Uterus (tissue), 4 donors: ENCODE measurements around the gene PRKAA1. TPM values are rescaled to one million over a fixed set of nuclear protein-coding genes. Genes with fewer than 3 reads are reported as not detected.
"Not testable (repeated sequence)": the region's sequence is repeated elsewhere in the genome, so short reads cannot be mapped to it uniquely, and the experiment has no call there.

Source experiments
- DNase-seq, 2 donors: peaks; one replicate each; pipeline ENCODE4 v3.0.0-alpha.2; 2019 to 2020
- H3K27ac ChIP-seq, 2 donors: fragments of 200-600 bp; sonication (generic); 1 replicate in 1 of 2; 2 replicates in 1 of 2; pipeline ENCODE4 v1.5.1; 2016 to 2018
- H3K27me3 ChIP-seq, 2 donors: fragments of 200-600 bp; sonication (generic); one replicate each; pipeline ENCODE4 v1.5.1; 2018 to 2019; ENCODE audit warnings: control low read depth in 1 of 2
- H3K36me3 ChIP-seq, 2 donors: fragments of 200-600 bp; sonication (generic); one replicate each; pipeline ENCODE4 v1.5.1; 2019; ENCODE audit warnings: control low read depth in 1 of 2
- H3K4me1 ChIP-seq, 2 donors: fragments of 200-600 bp; sonication (generic); one replicate each; pipeline ENCODE4 v1.5.1; 2018 to 2019; ENCODE audit warnings: control low read depth in 1 of 2
- H3K4me3 ChIP-seq, 2 donors: fragments of 200-600 bp; sonication (generic); 1 replicate in 1 of 2; 2 replicates in 1 of 2; pipeline ENCODE4 v1.5.1; 2018 to 2019; ENCODE audit warnings: mild to moderate bottlenecking in 1 of 2
- H3K9me3 ChIP-seq, 2 donors: fragments of 200-600 bp; sonication (generic); one replicate each; pipeline ENCODE4 v1.5.1; 2019; ENCODE audit warnings: control low read depth in 1 of 2
- CTCF ChIP-seq, 4 experiments: fragments of 200-600 bp in 2 of 4; fragments of 450-650 bp in 2 of 4; sonication (generic) in 2 of 4; IDR thresholded peaks; one replicate each; pipeline ENCODE4 v1.5.1; 2016 to 2019; ENCODE audit warnings: antibody characterized with exemption in 4 of 4, mild to moderate bottlenecking in 2 of 4, moderate library complexity in 1 of 4
- POLR2A ChIP-seq, 2 donors: fragments of 450-650 bp; IDR thresholded peaks; one replicate each; pipeline ENCODE4 v1.6.1; 2016; ENCODE audit warnings: antibody characterized with exemption in 2 of 2, mild to moderate bottlenecking in 1 of 2, moderate library complexity in 1 of 2
- intact Hi-C: fragments of 100-400 bp; cut with DNase I; formaldehyde crosslinking; loops from one replicate; pipeline ENCODE4 v1.15.1; 2023; ENCODE audit warnings: low total_unique reads
- total RNA-seq, 4 donors: library from RNA; depleted of rRNA in 3 of 4; stranded (reverse); fragments of >200 nt in 3 of 4; gene quantifications; one replicate each; pipeline versions ENCODE4 v1.1.0 to v1.2.4, GENCODE V29; 2014 to 2023
- donor health status: DM: yes; HTN: yes; CAD: no.

PRKAA1 gene
- total RNA-seq, 4 donors from 2014 or later: 36.6 to 143 (median 97.3) TPM

DNA sequence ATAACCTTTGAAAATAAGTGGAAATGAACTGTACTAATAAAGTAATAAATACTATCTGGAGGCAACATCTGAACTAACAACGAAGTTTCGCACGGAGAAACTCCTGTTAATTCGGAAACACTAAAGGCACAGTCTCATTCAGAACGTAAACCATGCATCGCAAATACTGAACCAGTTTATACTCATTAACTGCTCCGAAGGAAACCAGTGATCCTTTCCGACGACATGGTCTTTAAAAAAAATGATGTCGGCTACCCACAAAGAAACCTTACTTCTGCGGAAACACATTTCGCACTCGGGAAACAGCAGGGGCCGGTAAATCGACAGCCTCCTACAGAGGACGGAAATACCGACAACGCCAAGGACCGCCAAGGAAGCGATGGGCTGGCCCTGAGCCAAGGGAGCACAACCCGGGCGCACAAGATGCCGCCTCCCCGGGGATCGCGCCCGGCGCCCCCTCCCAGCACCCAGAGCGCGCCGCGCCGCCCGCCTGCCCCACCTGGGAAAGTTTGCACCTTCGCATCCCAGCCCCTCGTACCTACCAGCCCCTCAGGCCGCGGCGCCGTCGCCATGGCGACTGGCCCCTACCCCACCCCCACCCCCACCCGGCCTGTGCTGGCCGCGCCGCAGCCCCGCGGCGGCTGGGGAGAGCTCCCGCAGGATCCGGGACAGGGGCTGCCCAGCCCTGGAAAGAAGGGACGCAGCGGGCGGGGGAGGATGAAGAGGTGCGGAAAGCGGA lies 732 bp downstream of the PRKAA1 start:
- peak; percentile 70 to 73 for DNase-seq
- Histone ChIP-seq H3K4me1 (peaks cover 0 to 15% of the 10 kb centered on the region in 2 donors), H3K27me3 (no peaks in the 10 kb centered on the region), H3K9me3 (no peaks in the 10 kb centered on the region), H3K4me3 (peak overlapping the region; percentile 70 to 94), H3K27ac (peak overlapping the region; percentile 98), H3K36me3 (no peaks in the 10 kb centered on the region)
- no peak for TF ChIP-seq CTCF (IDR thresholded peaks at IDR 0.05)
- no peak for TF ChIP-seq POLR2A (IDR thresholded peaks at IDR 0.05)
- intact Hi-C loops: no loop called here

DNA sequence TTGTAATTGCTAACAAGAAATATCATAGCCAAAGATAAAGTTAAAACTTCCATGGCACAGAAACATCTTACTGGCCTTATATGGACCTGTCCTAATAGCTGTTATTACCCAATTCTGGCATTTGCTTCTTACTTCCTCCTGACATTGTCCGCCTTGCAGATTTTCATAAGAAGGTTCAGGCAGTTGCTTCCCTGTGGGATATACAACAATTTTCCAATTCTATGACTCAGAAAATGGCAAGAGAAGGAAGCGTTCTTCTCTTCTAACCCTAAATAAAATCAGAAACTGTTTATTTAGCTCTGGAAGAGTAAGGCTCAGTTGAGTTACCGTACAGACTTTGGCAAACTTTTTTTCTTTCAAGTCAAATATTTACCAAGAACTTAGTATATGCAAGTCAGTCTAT lies 1.7 kb downstream of the PRKAA1 start:
- H3K4me1 ChIP-seq: peaks cover 0 to 15% of the 10 kb centered on the region in 2 donors
- no peaks in the 10 kb centered on the region for H3K9me3 ChIP-seq
- no peaks in the 10 kb centered on the region for H3K36me3 ChIP-seq
- peak overlapping the region; percentile 70 to 94 for H3K4me3 ChIP-seq
- intact Hi-C loops: no loop called here
- H3K27ac ChIP-seq: peak overlapping the region; percentile 98
- TF ChIP-seq CTCF (IDR thresholded peaks at IDR 0.05): no peak
- TF ChIP-seq POLR2A (IDR thresholded peaks at IDR 0.05): no peak
- no peaks in the 10 kb centered on the region for H3K27me3 ChIP-seq
- no peak for DNase-seq

GRCh38 chr5:40794877-40795276 lies 3.3 kb downstream of the PRKAA1 start:
- H3K36me3 ChIP-seq, H3K27me3 ChIP-seq, intact Hi-C loops, H3K4me3 ChIP-seq, DNase-seq, H3K9me3 ChIP-seq, H3K27ac ChIP-seq: not testable (repeated sequence)
- H3K4me1 ChIP-seq: peaks cover 3 to 15% of the 10 kb centered on the region in 2 donors

DNA sequence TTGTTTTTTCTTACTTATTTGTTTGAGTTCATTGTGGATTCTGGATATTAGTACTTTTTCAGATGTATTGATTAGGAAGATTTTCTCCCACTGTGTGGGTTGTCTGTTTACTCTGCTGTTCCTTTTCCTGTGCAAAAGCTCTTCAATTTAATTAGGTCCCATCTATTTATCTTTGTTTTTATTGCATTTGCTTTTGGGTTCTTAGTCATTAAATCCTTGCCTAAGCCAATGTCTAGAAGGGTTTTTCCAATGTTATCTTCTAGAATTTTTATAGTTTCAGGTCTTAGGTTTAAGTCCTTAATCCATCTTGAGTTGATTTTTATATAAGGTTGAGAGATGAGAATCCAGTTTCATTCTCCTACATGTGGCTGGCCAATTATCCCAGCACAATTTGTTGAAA lies 3.8 kb downstream of the PRKAA1 start:
- H3K27me3 ChIP-seq, H3K27ac ChIP-seq, H3K9me3 ChIP-seq, H3K36me3 ChIP-seq, DNase-seq, intact Hi-C loops, H3K4me3 ChIP-seq: not testable (repeated sequence)
- H3K4me1 ChIP-seq: peaks cover 3 to 13% of the 10 kb centered on the region in 2 donors

DNA sequence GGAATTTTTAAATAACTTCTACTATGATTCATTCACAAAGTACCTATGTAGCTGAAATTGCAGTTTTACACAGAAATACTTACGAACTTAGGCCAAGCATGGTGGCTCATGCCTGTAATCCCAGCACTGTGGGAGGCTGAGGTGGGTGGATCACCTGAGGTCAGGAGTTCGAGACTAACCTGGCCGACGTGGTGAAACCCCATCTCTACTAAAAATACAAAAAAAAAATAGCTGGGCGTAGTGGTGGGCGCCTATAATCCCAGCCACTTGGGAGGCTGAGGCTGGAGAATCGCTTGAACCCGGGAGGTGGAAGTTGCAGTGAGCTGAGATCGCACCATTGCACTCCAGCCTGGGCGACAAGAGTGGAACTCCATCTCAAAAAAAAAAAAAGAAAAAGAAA lies 5.5 kb downstream of the PRKAA1 start:
- H3K27ac ChIP-seq, intact Hi-C loops, H3K36me3 ChIP-seq, DNase-seq, H3K27me3 ChIP-seq, H3K4me3 ChIP-seq, H3K9me3 ChIP-seq: not testable (repeated sequence)
- peaks cover 3 to 11% of the 10 kb centered on the region in 2 donors for H3K4me1 ChIP-seq

DNA sequence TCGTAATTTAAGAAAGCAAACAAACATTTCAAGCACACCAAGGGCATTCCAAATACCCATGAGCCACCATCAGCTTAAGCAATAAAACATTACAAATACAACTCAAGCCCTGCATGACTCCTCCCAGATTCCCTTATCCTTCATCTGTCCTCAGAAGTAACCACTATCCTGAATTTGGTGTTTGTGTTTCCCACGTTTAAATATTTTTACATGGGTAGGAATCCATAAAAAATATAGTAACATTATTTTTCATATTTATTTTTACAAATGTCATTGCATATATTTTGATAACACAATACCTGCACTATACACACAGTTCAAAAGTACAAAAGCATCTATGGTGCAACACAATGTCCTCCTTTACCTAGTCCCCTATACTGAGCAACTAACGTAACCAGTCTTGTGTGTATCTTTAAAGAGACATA lies 6.4 kb downstream of the PRKAA1 start:
- DNase-seq: no peak
- Histone ChIP-seq H3K27me3 (no peaks in the 10 kb centered on the region), H3K4me3 (no peak overlapping the region), H3K36me3 (no peaks in the 10 kb centered on the region), H3K9me3 (no peaks in the 10 kb centered on the region), H3K4me1 (peaks cover 3 to 11% of the 10 kb centered on the region in 2 donors), H3K27ac (no peak overlapping the region)
- intact Hi-C loops: no loop called here
- TF ChIP-seq POLR2A (IDR thresholded peaks at IDR 0.05): no peak
- TF ChIP-seq CTCF (IDR thresholded peaks at IDR 0.05): no peak
